ENCODE measurements around the gene NEK9.

DNA sequence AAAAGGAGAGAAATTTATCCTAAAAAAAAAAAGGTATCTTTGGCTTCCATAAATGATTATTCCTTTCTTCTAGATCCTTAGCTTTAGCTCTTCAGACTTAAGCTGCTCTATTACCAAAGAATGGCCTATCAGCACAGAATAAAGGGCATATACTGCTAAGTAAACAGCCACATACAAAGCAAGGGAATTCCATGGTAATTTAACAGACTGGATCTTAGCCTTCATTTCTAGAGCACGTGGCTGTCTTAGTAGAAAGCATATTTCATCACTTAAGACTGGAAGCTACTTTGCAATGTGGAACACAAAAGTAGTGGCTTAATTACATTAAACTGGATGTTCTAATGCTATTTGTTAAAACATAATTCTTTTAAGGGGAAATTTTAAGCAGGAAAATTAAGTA is 26.4 kb upstream of the NEK9 start:
- TF ChIP-seq CTCF (conservative IDR thresholded peaks at IDR 0.05; ENCODE audit: low read depth, low read length) (no peak), EZH2 (IDR thresholded peaks at IDR 0.05; ENCODE audit: low read length, unreplicated experiment) (no peak), EZH2phosphoT487 (IDR thresholded peaks at IDR 0.05; ENCODE audit: borderline replicate concordance, low read length) (no peak)
